ENCODE results near the gene PLEKHA3. TPM values are rescaled to one million over a fixed set of nuclear protein-coding genes. Genes with fewer than 3 reads are reported as not detected.
"Not testable (repeated sequence)": the region's sequence is repeated elsewhere in the genome, so short reads cannot be mapped to it uniquely, and the experiment has no call there.

Gene PLEKHA3
- total and polyA plus RNA-seq, 2 donors (not counting 1 experiment from before 2014, with no cell fraction given) = 5.9 to 34.6 TPM

DNA sequence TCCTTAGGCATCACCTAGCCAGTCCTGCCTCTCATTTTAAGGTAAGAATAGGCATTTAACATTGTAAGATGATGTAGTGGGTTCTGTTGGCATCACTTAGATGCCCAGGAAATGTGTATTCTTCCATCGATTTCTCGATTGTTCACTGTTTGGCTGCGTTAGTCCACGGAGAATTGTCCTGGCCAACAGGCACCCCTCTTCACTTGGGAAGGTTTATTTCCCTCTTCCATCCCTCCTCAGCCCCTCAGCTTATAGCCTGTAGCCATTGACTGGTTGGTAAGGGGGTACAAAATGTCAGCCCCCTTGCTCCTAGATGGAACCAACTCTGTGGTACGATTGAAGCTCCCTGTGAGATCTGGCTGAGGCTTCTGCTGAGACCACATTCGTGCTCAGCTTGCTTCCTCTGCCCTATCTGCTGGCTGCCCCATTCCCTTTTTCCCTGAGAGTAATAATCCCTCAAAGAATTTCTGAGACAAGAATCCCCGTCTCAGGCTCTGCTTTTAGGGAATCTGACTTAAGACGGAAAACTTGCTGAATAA is 43.4 kb downstream of the PLEKHA3 start:
- TF ChIP-seq, protein P1, sequence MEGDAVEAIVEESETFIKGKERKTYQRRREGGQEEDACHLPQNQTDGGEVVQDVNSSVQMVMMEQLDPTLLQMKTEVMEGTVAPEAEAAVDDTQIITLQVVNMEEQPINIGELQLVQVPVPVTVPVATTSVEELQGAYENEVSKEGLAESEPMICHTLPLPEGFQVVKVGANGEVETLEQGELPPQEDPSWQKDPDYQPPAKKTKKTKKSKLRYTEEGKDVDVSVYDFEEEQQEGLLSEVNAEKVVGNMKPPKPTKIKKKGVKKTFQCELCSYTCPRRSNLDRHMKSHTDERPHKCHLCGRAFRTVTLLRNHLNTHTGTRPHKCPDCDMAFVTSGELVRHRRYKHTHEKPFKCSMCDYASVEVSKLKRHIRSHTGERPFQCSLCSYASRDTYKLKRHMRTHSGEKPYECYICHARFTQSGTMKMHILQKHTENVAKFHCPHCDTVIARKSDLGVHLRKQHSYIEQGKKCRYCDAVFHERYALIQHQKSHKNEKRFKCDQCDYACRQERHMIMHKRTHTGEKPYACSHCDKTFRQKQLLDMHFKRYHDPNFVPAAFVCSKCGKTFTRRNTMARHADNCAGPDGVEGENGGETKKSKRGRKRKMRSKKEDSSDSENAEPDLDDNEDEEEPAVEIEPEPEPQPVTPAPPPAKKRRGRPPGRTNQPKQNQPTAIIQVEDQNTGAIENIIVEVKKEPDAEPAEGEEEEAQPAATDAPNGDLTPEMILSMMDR (conservative IDR thresholded peaks at IDR 0.05 in 1 of 2, IDR thresholded peaks at IDR 0.05 in 1 of 2; ENCODE audit: low read depth in 1 of 2, low read length in 2 of 2) = no peak
- TF ChIP-seq EZH2 (IDR thresholded peaks at IDR 0.05; ENCODE audit: low read length, missing control alignments) = no peak
- Histone ChIP-seq H4K20me1 (ENCODE audit: control insufficient read depth, extremely low read depth, insufficient read depth, low read length) (no peaks in the 10 kb centered on the region), H3K4me1 (ENCODE audit: control insufficient read depth, extremely low read depth, insufficient read depth, low read length) (no peaks in the 10 kb centered on the region), H3K4me2 (ENCODE audit: extremely low read depth, insufficient read depth, low read length) (peak overlapping the region; percentile 88), H2AFZ (ENCODE audit: low read length) (peak overlapping the region; percentile 89), H3K27me3 (ENCODE audit: control insufficient read depth, insufficient read depth, low read length) (no peaks in the 10 kb centered on the region), H3K27ac (ENCODE audit: insufficient read depth, low read length) (peak overlapping the region; percentile 79), H3K79me2 (ENCODE audit: control insufficient read depth, insufficient read depth, low read length) (peaks cover 17% of the 10 kb centered on the region), H3K36me3 (ENCODE audit: control insufficient read depth, insufficient read depth, low read length) (peaks cover under 1% of the 10 kb centered on the region), H3K9me3 (ENCODE audit: control insufficient read depth, insufficient read depth, low read depth, low read length) (no peaks in the 10 kb centered on the region), H3K4me3 (replicated peaks in 1 of 4; ENCODE audit: control extremely low read depth in 1 of 4, insufficient read depth in 1 of 4, low read depth in 3 of 4, low read length in 4 of 4) (peak overlapping the region; percentile 63 to 90 (median 76)), H3K9ac (ENCODE audit: insufficient read depth, low read length) (peak overlapping the region; percentile 69)
- peak in 1 of 2 donors; percentile 3 for DNase-seq (ENCODE audit: low read depth in 2 of 2)

DNA sequence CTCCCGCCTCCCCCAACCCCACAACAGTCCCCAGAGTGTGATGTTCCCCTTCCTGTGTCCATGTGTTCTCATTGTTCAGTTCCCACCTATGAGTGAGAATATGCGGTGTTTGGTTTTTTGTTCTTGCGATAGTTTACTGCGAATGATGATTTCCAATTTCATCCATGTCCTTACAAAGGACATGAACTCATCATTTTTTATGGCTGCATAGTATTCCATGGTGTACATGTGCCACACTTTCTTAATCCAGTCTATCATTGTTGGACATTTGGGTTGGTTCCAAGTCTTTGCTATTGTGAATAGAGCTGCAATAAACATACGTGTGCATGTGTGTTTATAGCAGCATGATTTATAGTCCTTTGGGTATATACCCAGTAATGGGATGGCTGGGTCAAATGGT is 44.8 kb downstream of the PLEKHA3 start:
- H2AFZ ChIP-seq (ENCODE audit: low read length); DNase-seq (ENCODE audit: low read depth in 2 of 2); H4K20me1 ChIP-seq (ENCODE audit: control insufficient read depth, extremely low read depth, insufficient read depth, low read length); H3K9me3 ChIP-seq (ENCODE audit: control insufficient read depth, insufficient read depth, low read depth, low read length); H3K4me1 ChIP-seq (ENCODE audit: control insufficient read depth, extremely low read depth, insufficient read depth, low read length); H3K9ac ChIP-seq (ENCODE audit: insufficient read depth, low read length); H3K4me2 ChIP-seq (ENCODE audit: extremely low read depth, insufficient read depth, low read length); H3K27ac ChIP-seq (ENCODE audit: insufficient read depth, low read length); H3K4me3 ChIP-seq (replicated peaks in 1 of 4; ENCODE audit: control extremely low read depth in 1 of 4, insufficient read depth in 1 of 4, low read depth in 3 of 4, low read length in 4 of 4); H3K27me3 ChIP-seq (ENCODE audit: control insufficient read depth, insufficient read depth, low read length); H3K36me3 ChIP-seq (ENCODE audit: control insufficient read depth, insufficient read depth, low read length): not testable (repeated sequence)
- peaks cover 17% of the 10 kb centered on the region for H3K79me2 ChIP-seq (ENCODE audit: control insufficient read depth, insufficient read depth, low read length)

DNA sequence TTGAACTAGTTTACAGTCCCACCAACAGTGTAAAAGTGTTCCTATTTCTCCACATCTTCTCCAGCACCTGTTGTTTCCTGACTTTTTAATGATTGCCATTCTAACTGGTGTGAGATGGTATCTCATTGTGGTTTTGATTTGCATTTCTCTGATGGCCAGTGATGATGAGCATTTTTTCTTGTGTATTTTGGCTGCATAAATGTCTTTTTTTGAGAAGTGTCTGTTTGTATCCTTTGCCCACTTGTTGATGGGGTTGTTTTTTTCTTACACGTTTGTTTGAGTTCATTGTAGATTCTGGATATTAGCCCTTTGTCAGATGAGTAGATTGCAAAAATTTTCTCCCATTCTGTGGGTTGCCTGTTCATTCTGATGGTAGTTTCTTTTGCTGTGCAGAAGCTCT is 45.2 kb downstream of the PLEKHA3 start:
- not testable (repeated sequence) for H2AFZ ChIP-seq (ENCODE audit: low read length); H3K27me3 ChIP-seq (ENCODE audit: control insufficient read depth, insufficient read depth, low read length); H3K9me3 ChIP-seq (ENCODE audit: control insufficient read depth, insufficient read depth, low read depth, low read length); DNase-seq (ENCODE audit: low read depth in 2 of 2); H3K36me3 ChIP-seq (ENCODE audit: control insufficient read depth, insufficient read depth, low read length); H3K4me1 ChIP-seq (ENCODE audit: control insufficient read depth, extremely low read depth, insufficient read depth, low read length); H3K27ac ChIP-seq (ENCODE audit: insufficient read depth, low read length); H3K4me3 ChIP-seq (replicated peaks in 1 of 4; ENCODE audit: control extremely low read depth in 1 of 4, insufficient read depth in 1 of 4, low read depth in 3 of 4, low read length in 4 of 4); H3K4me2 ChIP-seq (ENCODE audit: extremely low read depth, insufficient read depth, low read length); H4K20me1 ChIP-seq (ENCODE audit: control insufficient read depth, extremely low read depth, insufficient read depth, low read length); H3K9ac ChIP-seq (ENCODE audit: insufficient read depth, low read length)
- H3K79me2 ChIP-seq (ENCODE audit: control insufficient read depth, insufficient read depth, low read length) = peaks cover 17% of the 10 kb centered on the region

DNA sequence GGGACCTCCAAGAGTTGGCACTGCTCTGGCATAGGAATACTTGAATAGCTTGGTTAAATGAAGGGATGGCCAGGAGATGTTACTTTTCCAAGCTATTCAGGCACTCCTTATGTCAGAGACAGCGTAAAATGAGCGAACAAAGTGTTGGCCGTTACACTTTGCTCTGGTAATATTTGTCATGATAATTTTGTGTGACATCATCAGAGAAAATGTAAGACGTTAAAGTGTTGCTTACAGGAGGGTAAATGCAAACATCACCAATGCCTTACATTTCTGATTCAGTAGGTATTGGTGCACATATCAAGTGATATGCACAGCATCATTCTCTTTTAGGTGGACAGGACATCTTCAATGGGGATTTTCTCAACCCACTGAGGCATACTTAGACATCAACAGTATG is 46.0 kb downstream of the PLEKHA3 start:
- no peaks in the 10 kb centered on the region for H3K36me3 ChIP-seq (ENCODE audit: control insufficient read depth, insufficient read depth, low read length)
- H3K27me3 ChIP-seq (ENCODE audit: control insufficient read depth, insufficient read depth, low read length) = no peaks in the 10 kb centered on the region
- H2AFZ ChIP-seq (ENCODE audit: low read length) = no peak overlapping the region
- TF ChIP-seq, protein P1 (conservative IDR thresholded peaks at IDR 0.05 in 1 of 2, IDR thresholded peaks at IDR 0.05 in 1 of 2; ENCODE audit: low read depth in 1 of 2, low read length in 2 of 2) = no peak
- TF ChIP-seq EZH2 (IDR thresholded peaks at IDR 0.05; ENCODE audit: low read length, missing control alignments) = no peak
- no peak overlapping the region for H3K4me3 ChIP-seq (replicated peaks in 1 of 4; ENCODE audit: control extremely low read depth in 1 of 4, insufficient read depth in 1 of 4, low read depth in 3 of 4, low read length in 4 of 4)
- no peaks in the 10 kb centered on the region for H3K9me3 ChIP-seq (ENCODE audit: control insufficient read depth, insufficient read depth, low read depth, low read length)
- no peak overlapping the region for H3K27ac ChIP-seq (ENCODE audit: insufficient read depth, low read length)
- no peak overlapping the region for H3K9ac ChIP-seq (ENCODE audit: insufficient read depth, low read length)
- no peaks in the 10 kb centered on the region for H4K20me1 ChIP-seq (ENCODE audit: control insufficient read depth, extremely low read depth, insufficient read depth, low read length)
- DNase-seq (ENCODE audit: low read depth in 2 of 2) = no peak
- no peaks in the 10 kb centered on the region for H3K4me1 ChIP-seq (ENCODE audit: control insufficient read depth, extremely low read depth, insufficient read depth, low read length)
- peaks cover 17% of the 10 kb centered on the region for H3K79me2 ChIP-seq (ENCODE audit: control insufficient read depth, insufficient read depth, low read length)
- no peak overlapping the region for H3K4me2 ChIP-seq (ENCODE audit: extremely low read depth, insufficient read depth, low read length)
